ENCODE data around the gene CAT. TPM values are rescaled to one million over a fixed set of nuclear protein-coding genes. Genes with fewer than 3 reads are reported as not detected.

CAT gene
- total RNA-seq, 3 donors from 2014 or later, result 11.8 to 14.6 (median 13.5) TPM

Other genes with a start within 250 kb of the CAT start
- 1 to 10 TPM; 7.7 to 9.0 (median 8.6) TPM for gene ABTB2, start 80.9 kb upstream of the CAT start, total RNA-seq
- gene ELF5, start 74.9 kb downstream of the CAT start, total RNA-seq, result not detected
- gene EHF, start 182.2 kb downstream of the CAT start, total RNA-seq, result under 1 TPM; 0.16 to 0.40 (median 0.37) TPM

Measured in activated T-cell treated with anti-CD3 and anti-CD28 coated beads, Interleukin-2, amount 50 U/mL, for 4 hours (primary cell).